ENCODE data around the gene SLC52A1. TPM values are rescaled to one million over a fixed set of nuclear protein-coding genes. Genes with fewer than 3 reads are reported as not detected.

The SLC52A1 gene
- polyA plus RNA-seq, 1 of the 3 experiments (the other 2 are of a cell fraction), result 0.49 TPM

GRCh38 chr17:5043524-5043923 is 8.3 kb upstream of the SLC52A1 start:
- POLR2A ChIA-PET, result no interaction called here
- Histone ChIP-seq H3K4me2 (no peak overlapping the region), H4K20me1 (ENCODE audit: insufficient read depth) (no peaks in the 10 kb centered on the region), H3K4me1 (ENCODE audit: control insufficient read depth in 1 of 2, insufficient read depth in 2 of 2, low read depth in 1 of 2, low read length in 1 of 2) (no peaks in the 10 kb centered on the region), H2AFZ (ENCODE audit: low read depth) (no peak overlapping the region), H3K9me2 (no peaks in the 10 kb centered on the region), H3K27me3 (ENCODE audit: insufficient read depth) (no peaks in the 10 kb centered on the region), H3K27ac (ENCODE audit: low read depth in 2 of 2, low read length in 1 of 2) (no peak overlapping the region), H3K9me3 (no peaks in the 10 kb centered on the region), H3K36me3 (replicated peaks in 1 of 2; ENCODE audit: control insufficient read depth in 1 of 2, insufficient read depth in 2 of 2, low read length in 1 of 2) (no peaks in the 10 kb centered on the region), H3K9ac (no peak overlapping the region), H3K79me2 (ENCODE audit: insufficient read depth) (no peaks in the 10 kb centered on the region), H3K4me3 (ENCODE audit: low read depth in 2 of 2, low read length in 1 of 2) (no peak overlapping the region), H3F3A (replicated peaks; ENCODE audit: insufficient read depth) (no peaks in the 10 kb centered on the region)
- 74% methylated on average over 1 of the region's 1 CpG for WGBS (ENCODE audit: low lambda C conversion rate)
- no peak for DNase-seq
- CTCF ChIA-PET, result no interaction called here
- no peak for TF ChIP-seq MEF2A (IDR thresholded peaks at IDR 0.05; ENCODE audit: borderline replicate concordance, low read depth)
- TF ChIP-seq TEAD4 (IDR thresholded peaks at IDR 0.05; ENCODE audit: borderline replicate concordance, insufficient read depth), result no peak
- no peak for TF ChIP-seq GABPA (IDR thresholded peaks at IDR 0.05; ENCODE audit: low read depth)
- no peak for TF ChIP-seq FOXM1 (IDR thresholded peaks at IDR 0.05; ENCODE audit: low read depth)
- TF ChIP-seq ELF1 (IDR thresholded peaks at IDR 0.05), result no peak
- no peak for TF ChIP-seq POLR2AphosphoS5 (IDR thresholded peaks at IDR 0.05; ENCODE audit: low read depth, low read length)
- TF ChIP-seq FOSL2 (IDR thresholded peaks at IDR 0.05; ENCODE audit: borderline replicate concordance, low read depth), result no peak
- TF ChIP-seq TAF1 (IDR thresholded peaks at IDR 0.05; ENCODE audit: borderline replicate concordance, low read depth, low read length), result no peak
- TF ChIP-seq, protein P1, sequence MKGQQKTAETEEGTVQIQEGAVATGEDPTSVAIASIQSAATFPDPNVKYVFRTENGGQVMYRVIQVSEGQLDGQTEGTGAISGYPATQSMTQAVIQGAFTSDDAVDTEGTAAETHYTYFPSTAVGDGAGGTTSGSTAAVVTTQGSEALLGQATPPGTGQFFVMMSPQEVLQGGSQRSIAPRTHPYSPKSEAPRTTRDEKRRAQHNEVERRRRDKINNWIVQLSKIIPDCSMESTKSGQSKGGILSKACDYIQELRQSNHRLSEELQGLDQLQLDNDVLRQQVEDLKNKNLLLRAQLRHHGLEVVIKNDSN (IDR thresholded peaks at IDR 0.05; ENCODE audit: borderline replicate concordance, low read depth), result no peak
- TF ChIP-seq, protein P2, sequence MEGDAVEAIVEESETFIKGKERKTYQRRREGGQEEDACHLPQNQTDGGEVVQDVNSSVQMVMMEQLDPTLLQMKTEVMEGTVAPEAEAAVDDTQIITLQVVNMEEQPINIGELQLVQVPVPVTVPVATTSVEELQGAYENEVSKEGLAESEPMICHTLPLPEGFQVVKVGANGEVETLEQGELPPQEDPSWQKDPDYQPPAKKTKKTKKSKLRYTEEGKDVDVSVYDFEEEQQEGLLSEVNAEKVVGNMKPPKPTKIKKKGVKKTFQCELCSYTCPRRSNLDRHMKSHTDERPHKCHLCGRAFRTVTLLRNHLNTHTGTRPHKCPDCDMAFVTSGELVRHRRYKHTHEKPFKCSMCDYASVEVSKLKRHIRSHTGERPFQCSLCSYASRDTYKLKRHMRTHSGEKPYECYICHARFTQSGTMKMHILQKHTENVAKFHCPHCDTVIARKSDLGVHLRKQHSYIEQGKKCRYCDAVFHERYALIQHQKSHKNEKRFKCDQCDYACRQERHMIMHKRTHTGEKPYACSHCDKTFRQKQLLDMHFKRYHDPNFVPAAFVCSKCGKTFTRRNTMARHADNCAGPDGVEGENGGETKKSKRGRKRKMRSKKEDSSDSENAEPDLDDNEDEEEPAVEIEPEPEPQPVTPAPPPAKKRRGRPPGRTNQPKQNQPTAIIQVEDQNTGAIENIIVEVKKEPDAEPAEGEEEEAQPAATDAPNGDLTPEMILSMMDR (IDR thresholded peaks at IDR 0.05), result no peak
- TF ChIP-seq YY1 (IDR thresholded peaks at IDR 0.05; ENCODE audit: low read depth), result no peak
- TF ChIP-seq NFIC (IDR thresholded peaks at IDR 0.05; ENCODE audit: borderline replicate concordance), result no peak

GRCh38 chr17:5042157-5043022 is 7.2 kb upstream of the SLC52A1 start:
- Histone ChIP-seq H3K36me3 (replicated peaks in 1 of 2; ENCODE audit: control insufficient read depth in 1 of 2, insufficient read depth in 2 of 2, low read length in 1 of 2) (no peaks in the 10 kb centered on the region), H3F3A (replicated peaks; ENCODE audit: insufficient read depth) (no peaks in the 10 kb centered on the region), H3K27me3 (ENCODE audit: insufficient read depth) (no peaks in the 10 kb centered on the region), H3K4me3 (ENCODE audit: low read depth in 2 of 2, low read length in 1 of 2) (no peak overlapping the region), H3K9me2 (no peaks in the 10 kb centered on the region), H3K9me3 (no peaks in the 10 kb centered on the region), H3K4me1 (ENCODE audit: control insufficient read depth in 1 of 2, insufficient read depth in 2 of 2, low read depth in 1 of 2, low read length in 1 of 2) (no peaks in the 10 kb centered on the region), H3K4me2 (no peak overlapping the region), H3K79me2 (ENCODE audit: insufficient read depth) (no peaks in the 10 kb centered on the region), H3K27ac (ENCODE audit: low read depth in 2 of 2, low read length in 1 of 2) (no peak overlapping the region), H4K20me1 (ENCODE audit: insufficient read depth) (no peaks in the 10 kb centered on the region), H2AFZ (ENCODE audit: low read depth) (no peak overlapping the region), H3K9ac (no peak overlapping the region)
- ChIA-PET POLR2A (no interaction called here), CTCF (interaction anchor here (1.1 kb wide), 1 partner anchor 133 kb away, joined by 3 read pairs; no protein-coding TSS in a partner anchor)
- WGBS (ENCODE audit: low lambda C conversion rate), result 82% methylated on average over 15 of the region's 15 CpGs
- DNase-seq, result no peak
- TF ChIP-seq, protein P3, sequence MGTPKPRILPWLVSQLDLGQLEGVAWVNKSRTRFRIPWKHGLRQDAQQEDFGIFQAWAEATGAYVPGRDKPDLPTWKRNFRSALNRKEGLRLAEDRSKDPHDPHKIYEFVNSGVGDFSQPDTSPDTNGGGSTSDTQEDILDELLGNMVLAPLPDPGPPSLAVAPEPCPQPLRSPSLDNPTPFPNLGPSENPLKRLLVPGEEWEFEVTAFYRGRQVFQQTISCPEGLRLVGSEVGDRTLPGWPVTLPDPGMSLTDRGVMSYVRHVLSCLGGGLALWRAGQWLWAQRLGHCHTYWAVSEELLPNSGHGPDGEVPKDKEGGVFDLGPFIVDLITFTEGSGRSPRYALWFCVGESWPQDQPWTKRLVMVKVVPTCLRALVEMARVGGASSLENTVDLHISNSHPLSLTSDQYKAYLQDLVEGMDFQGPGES (IDR thresholded peaks at IDR 0.05; ENCODE audit: low read depth, low read length), result no peak
- TF ChIP-seq, protein P4, sequence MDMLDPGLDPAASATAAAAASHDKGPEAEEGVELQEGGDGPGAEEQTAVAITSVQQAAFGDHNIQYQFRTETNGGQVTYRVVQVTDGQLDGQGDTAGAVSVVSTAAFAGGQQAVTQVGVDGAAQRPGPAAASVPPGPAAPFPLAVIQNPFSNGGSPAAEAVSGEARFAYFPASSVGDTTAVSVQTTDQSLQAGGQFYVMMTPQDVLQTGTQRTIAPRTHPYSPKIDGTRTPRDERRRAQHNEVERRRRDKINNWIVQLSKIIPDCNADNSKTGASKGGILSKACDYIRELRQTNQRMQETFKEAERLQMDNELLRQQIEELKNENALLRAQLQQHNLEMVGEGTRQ (IDR thresholded peaks at IDR 0.05; ENCODE audit: borderline replicate concordance, low read depth, low read length), result no peak
- TF ChIP-seq MEF2A (IDR thresholded peaks at IDR 0.05; ENCODE audit: borderline replicate concordance, low read depth), result no peak
- TF ChIP-seq SMC3 (IDR thresholded peaks at IDR 0.05; ENCODE audit: low read depth, low read length), result no peak
- no peak for TF ChIP-seq GATA2 (CRISPR knock-in tag; IDR thresholded peaks at IDR 0.05)
- no peak for TF ChIP-seq RAD21 (IDR thresholded peaks at IDR 0.05; ENCODE audit: low read length)
- TF ChIP-seq, protein P5, sequence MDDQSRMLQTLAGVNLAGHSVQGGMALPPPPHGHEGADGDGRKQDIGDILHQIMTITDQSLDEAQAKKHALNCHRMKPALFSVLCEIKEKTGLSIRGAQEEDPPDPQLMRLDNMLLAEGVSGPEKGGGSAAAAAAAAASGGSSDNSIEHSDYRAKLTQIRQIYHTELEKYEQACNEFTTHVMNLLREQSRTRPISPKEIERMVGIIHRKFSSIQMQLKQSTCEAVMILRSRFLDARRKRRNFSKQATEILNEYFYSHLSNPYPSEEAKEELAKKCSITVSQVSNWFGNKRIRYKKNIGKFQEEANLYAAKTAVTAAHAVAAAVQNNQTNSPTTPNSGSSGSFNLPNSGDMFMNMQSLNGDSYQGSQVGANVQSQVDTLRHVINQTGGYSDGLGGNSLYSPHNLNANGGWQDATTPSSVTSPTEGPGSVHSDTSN (IDR thresholded peaks at IDR 0.05), result no peak
- no peak for TF ChIP-seq FOXJ3 (CRISPR knock-in tag; IDR thresholded peaks at IDR 0.05)
- TF ChIP-seq, protein P6, sequence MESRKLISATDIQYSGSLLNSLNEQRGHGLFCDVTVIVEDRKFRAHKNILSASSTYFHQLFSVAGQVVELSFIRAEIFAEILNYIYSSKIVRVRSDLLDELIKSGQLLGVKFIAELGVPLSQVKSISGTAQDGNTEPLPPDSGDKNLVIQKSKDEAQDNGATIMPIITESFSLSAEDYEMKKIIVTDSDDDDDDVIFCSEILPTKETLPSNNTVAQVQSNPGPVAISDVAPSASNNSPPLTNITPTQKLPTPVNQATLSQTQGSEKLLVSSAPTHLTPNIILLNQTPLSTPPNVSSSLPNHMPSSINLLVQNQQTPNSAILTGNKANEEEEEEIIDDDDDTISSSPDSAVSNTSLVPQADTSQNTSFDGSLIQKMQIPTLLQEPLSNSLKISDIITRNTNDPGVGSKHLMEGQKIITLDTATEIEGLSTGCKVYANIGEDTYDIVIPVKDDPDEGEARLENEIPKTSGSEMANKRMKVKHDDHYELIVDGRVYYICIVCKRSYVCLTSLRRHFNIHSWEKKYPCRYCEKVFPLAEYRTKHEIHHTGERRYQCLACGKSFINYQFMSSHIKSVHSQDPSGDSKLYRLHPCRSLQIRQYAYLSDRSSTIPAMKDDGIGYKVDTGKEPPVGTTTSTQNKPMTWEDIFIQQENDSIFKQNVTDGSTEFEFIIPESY (IDR thresholded peaks at IDR 0.05; ENCODE audit: borderline replicate concordance, low read depth), result no peak

All from SK-N-SH (cell line).